Naive thymus-derived CD8-positive, alpha-beta T cell (primary cell): Measurements from ENCODE around the gene ASIC1. TPM values are rescaled to one million over a fixed set of nuclear protein-coding genes. Genes with fewer than 3 reads are reported as not detected.

Experiments used
- ATAC-seq, 2 donors: fragments of 150-1000 bp; cut with Tn5 transposase in 1 of 2; sonication (Bioruptor Pico), chemical (Tn5 transposase) in 1 of 2; 1 replicate in 1 of 2; 2 replicates in 1 of 2; pipeline ENCODE4 v1.10.0; 2021; ENCODE audit warnings: mild to moderate bottlenecking in 2 of 2, moderate library complexity in 2 of 2
- POLR2A ChIA-PET: fragments of 350-600 bp; sonication (Branson Sonifier 250); formaldehyde crosslinking; loops from one replicate; lab custom pipeline; 2021; ENCODE audit warnings: antibody characterized with exemption; lab: Charles Lee
- DNase-seq, 10 donors: peaks; one replicate each; pipeline versions ENCODE4 v3.0.0 to v3.0.0-alpha.2; 2020 to 2022
- H3K27ac Mint-ChIP-seq, 10 donors: one replicate each; pipeline ENCODE4 v1.8.0; 2020 to 2022; ENCODE audit warnings: mild to moderate bottlenecking in 10 of 10, mixed read lengths in 10 of 10, moderate library complexity in 4 of 10, inconsistent platforms in 1 of 10
- H3K27me3 Mint-ChIP-seq, 5 donors: one replicate each; pipeline ENCODE4 v1.8.0; 2021 to 2022; ENCODE audit warnings: mixed read lengths in 5 of 5
- H3K36me3 Mint-ChIP-seq, 3 donors: one replicate each; pipeline ENCODE4 v1.8.0; 2020 to 2022; ENCODE audit warnings: mixed read lengths in 3 of 3, mild to moderate bottlenecking in 2 of 3, inconsistent platforms in 1 of 3
- H3K4me1 Mint-ChIP-seq, 4 donors: one replicate each; pipeline ENCODE4 v1.8.0; 2021 to 2022; ENCODE audit warnings: mixed read lengths in 4 of 4
- H3K4me3 Mint-ChIP-seq, 10 donors: one replicate each; pipeline ENCODE4 v1.8.0; 2020 to 2022; ENCODE audit warnings: mild to moderate bottlenecking in 10 of 10, mixed read lengths in 10 of 10, moderate library complexity in 6 of 10, inconsistent platforms in 1 of 10
- H3K9me3 Mint-ChIP-seq, 9 donors: one replicate each; pipeline ENCODE4 v1.8.0; 2020 to 2022; ENCODE audit warnings: mixed read lengths in 9 of 9, mild to moderate bottlenecking in 3 of 9, inconsistent platforms in 1 of 9, moderate library complexity in 1 of 9
- polyA plus RNA-seq, 3 donors: library from polyadenylated mRNA; unstranded; fragments of 300-500 nt; fragmentation: Illumina TruSeq; gene quantifications; one replicate each; pipeline ENCODE4 v1.2.3, GENCODE V29; 2021
- total RNA-seq, 8 experiments: library from RNA in 2 of 8; stranded (reverse) in 2 of 8; gene quantifications; one replicate each; pipeline ENCODE4 v1.2.3 and lab custom pipeline; 2021 to 2026

ASIC1 gene
- total RNA-seq (10 to 100 TPM; 11.7 to 12.2 TPM), polyA plus RNA-seq (1 to 10 TPM in 2 of 3 donors, under 1 TPM in 1; 0.97 to 1.3 (median 1.0) TPM), total RNA-seq (lab: John Stamatoyannopoulos, UW) (3.4 to 33.2 (median 9.4) reads per million in 6 experiments)

- Mint-ChIP-seq H3K27me3 (peaks cover 8 to 27% (median 26%) of the 10 kb centered on the region in 5 donors), H3K4me3 (peak within 1 kb of the TSS; percentile 83 to 98 (median 92)), H3K9me3 (no peaks in the 10 kb centered on the region), H3K27ac (peak within 1 kb of the TSS; percentile 63 to 96 (median 90)), H3K4me1 (peaks cover 43 to 59% (median 51%) of the 10 kb centered on the region in 4 donors), H3K36me3 (no peaks in the 10 kb centered on the region)
- DNase-seq (peak in 9 of 10 donors; percentile 22 to 78 (median 38)), ATAC-seq (peak; percentile 48 to 57)
- POLR2A ChIA-PET: interaction anchor here (1.3 to 2.7 kb wide), 5 partner anchors 13 to 55 kb away, joined by 6 to 19 read pairs (median 6); partner anchors contain the start of genes COX14 and SMARCD1
Measured at GRCh38 chr12:50057000-50057841, at the start of gene ASIC1. TSS of gene ASIC1 (plus strand) at chr12:50057596. CDS start at chr12:50058767, 1,171 bp downstream.

GRCh38 chr12:50013361-50014147 is 43.8 kb upstream of the ASIC1 start:
- no peaks in the 10 kb centered on the region for H3K9me3 Mint-ChIP-seq
- no peak for ATAC-seq
- POLR2A ChIA-PET: no interaction called here
- peak overlapping the region in 2 of 10 donors; percentile 19 to 56 for H3K27ac Mint-ChIP-seq
- H3K36me3 Mint-ChIP-seq: peaks cover 0 to 19% (median 0%) of the 10 kb centered on the region in 3 donors
- no peak overlapping the region for H3K4me3 Mint-ChIP-seq
- H3K4me1 Mint-ChIP-seq: peaks cover 0 to 4% (median under 1%) of the 10 kb centered on the region in 4 donors
- no peak for DNase-seq
- H3K27me3 Mint-ChIP-seq: no peaks in the 10 kb centered on the region

- ATAC-seq (no peak), DNase-seq (no peak)
- peaks cover 0 to 4% (median under 1%) of the 10 kb centered on the region in 4 donors for H3K4me1 Mint-ChIP-seq
- H3K27ac Mint-ChIP-seq: no peak overlapping the region
- H3K4me3 Mint-ChIP-seq: no peak overlapping the region
- no peaks in the 10 kb centered on the region for H3K9me3 Mint-ChIP-seq
- POLR2A ChIA-PET: no interaction called here
- H3K27me3 Mint-ChIP-seq: no peaks in the 10 kb centered on the region
- peaks cover 0 to 19% (median 0%) of the 10 kb centered on the region in 3 donors for H3K36me3 Mint-ChIP-seq
Measured at GRCh38 chr12:50014342-50014741, 43.1 kb upstream of the ASIC1 start.

GRCh38 chr12:50016501-50017475 is 40.6 kb upstream of the ASIC1 start:
- Mint-ChIP-seq H3K4me3 (no peak overlapping the region), H3K4me1 (peaks cover 0 to 4% (median under 1%) of the 10 kb centered on the region in 4 donors), H3K36me3 (peaks cover 0 to 17% (median 0%) of the 10 kb centered on the region in 3 donors), H3K27ac (no peak overlapping the region), H3K27me3 (no peaks in the 10 kb centered on the region), H3K9me3 (no peaks in the 10 kb centered on the region)
- DNase-seq (no peak), ATAC-seq (no peak)
- POLR2A ChIA-PET: interaction anchor here (0.6 kb wide), 1 partner anchor 15 kb away, joined by 7 read pairs; no protein-coding TSS in a partner anchor

DNA sequence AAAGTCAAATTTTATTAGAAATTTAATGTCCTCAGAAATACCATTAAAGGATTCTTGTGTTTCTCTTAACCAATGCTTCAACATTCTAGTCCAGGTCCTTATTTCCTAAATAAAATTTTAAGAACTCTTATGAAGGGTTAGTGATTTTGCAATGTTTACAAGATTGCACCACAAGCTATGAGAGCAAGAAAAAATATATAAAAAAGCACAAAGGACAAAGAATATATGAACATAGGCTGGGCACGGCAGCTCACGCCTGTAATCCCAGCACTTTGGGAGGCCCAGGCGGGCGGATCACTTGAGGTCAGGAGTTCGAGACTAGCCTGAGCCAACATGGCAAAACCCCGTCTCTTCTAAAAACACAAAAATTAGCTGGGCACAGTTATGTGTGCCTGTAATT is 39.8 kb upstream of the ASIC1 start:
- ATAC-seq (no peak), DNase-seq (no peak)
- Mint-ChIP-seq H3K36me3 (peaks cover 0 to 17% (median 0%) of the 10 kb centered on the region in 3 donors), H3K4me3 (no peak overlapping the region), H3K4me1 (peaks cover 0 to 4% (median under 1%) of the 10 kb centered on the region in 4 donors), H3K27me3 (no peaks in the 10 kb centered on the region), H3K9me3 (no peaks in the 10 kb centered on the region), H3K27ac (no peak overlapping the region)
- POLR2A ChIA-PET: no interaction called here

- Mint-ChIP-seq H3K4me3 (no peak overlapping the region), H3K27me3 (no peaks in the 10 kb centered on the region), H3K36me3 (peaks cover 0 to 17% (median 0%) of the 10 kb centered on the region in 3 donors), H3K27ac (no peak overlapping the region), H3K9me3 (no peaks in the 10 kb centered on the region), H3K4me1 (peaks cover 0 to 4% (median under 1%) of the 10 kb centered on the region in 4 donors)
- ATAC-seq (no peak), DNase-seq (no peak)
- POLR2A ChIA-PET: interaction anchor here (0.6 to 0.7 kb wide), 3 partner anchors 28 to 137 kb away, joined by 3 to 7 read pairs (median 4); no protein-coding TSS in a partner anchor
Measured at GRCh38 chr12:50018154-50018553, 39.2 kb upstream of the ASIC1 start.

DNA sequence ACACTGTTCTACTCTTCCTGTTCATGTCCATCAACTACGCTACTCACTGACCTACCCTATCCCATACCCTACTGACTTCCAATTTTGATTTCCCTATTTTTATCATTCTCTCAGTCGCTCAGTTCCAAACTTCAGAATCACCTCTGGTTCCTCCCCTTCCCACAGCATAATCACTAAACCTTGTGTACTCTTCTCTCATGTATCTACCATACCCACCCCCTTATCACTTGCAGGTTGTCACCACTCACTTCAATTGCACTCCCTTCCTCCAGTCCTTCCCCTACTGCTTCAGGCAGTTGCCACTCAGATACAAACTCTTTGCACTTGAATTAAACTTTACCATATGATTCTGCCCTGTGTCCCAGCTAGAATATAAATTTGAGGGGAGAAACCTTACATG is 38.4 kb upstream of the ASIC1 start:
- Mint-ChIP-seq H3K27ac (peak overlapping the region in 1 of 10 donors; percentile 14), H3K4me3 (no peak overlapping the region), H3K9me3 (no peaks in the 10 kb centered on the region), H3K4me1 (peaks cover 0 to 1% (median under 1%) of the 10 kb centered on the region in 4 donors), H3K36me3 (peaks cover 0 to 17% (median 0%) of the 10 kb centered on the region in 3 donors), H3K27me3 (no peaks in the 10 kb centered on the region)
- DNase-seq (no peak), ATAC-seq (no peak)
- POLR2A ChIA-PET: interaction anchor here (0.6 kb wide), 1 partner anchor 137 kb away, joined by 7 read pairs; no protein-coding TSS in a partner anchor

DNA sequence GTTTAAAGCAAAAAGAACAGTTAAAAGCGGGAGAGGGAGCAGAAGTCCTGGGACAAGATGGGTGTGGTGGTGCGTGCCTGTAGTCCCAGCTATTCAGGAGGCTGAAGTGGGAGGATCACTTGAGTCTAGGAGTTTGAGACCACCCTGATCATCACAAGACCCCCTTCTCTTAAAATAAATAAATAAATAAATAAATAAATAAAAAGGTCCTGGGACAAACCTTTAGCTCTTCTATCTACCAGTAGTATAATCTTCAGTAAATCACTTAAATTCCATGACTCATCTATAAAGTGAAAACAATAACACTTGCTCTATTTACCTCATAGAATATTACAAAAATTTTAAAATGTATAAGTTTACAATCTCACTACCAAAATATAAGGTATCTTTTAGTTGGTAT is 37.9 kb upstream of the ASIC1 start:
- Mint-ChIP-seq H3K4me1 (peaks cover 0 to 7% (median 6%) of the 10 kb centered on the region in 4 donors), H3K9me3 (no peaks in the 10 kb centered on the region), H3K36me3 (peaks cover 0 to 12% (median 0%) of the 10 kb centered on the region in 3 donors), H3K4me3 (no peak overlapping the region), H3K27ac (no peak overlapping the region), H3K27me3 (no peaks in the 10 kb centered on the region)
- POLR2A ChIA-PET: no interaction called here
- no peak for ATAC-seq
- no peak for DNase-seq

DNA sequence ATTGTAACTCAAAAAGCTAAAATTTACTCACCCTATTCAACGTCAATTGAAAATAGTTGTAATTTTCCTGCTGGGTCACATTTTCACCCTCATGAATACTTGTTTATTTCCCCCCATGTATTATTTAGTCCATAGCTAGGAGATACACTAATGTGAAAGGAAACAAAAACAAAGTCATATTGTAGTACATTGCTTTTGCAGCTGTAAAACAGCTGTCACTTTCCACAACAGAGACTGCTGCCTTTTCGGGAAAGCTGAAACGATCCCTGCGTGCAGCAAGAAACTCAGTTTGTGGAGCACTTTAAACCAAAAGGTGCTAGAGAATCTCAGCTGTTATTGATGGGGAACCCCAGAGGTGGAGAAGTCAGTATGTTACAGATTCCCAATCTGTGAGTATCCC is 36.4 kb upstream of the ASIC1 start:
- Mint-ChIP-seq H3K36me3 (peaks cover 0 to 4% (median 3%) of the 10 kb centered on the region in 3 donors), H3K4me1 (peaks cover 7 to 21% (median 16%) of the 10 kb centered on the region in 4 donors), H3K27ac (no peak overlapping the region), H3K9me3 (no peaks in the 10 kb centered on the region), H3K27me3 (no peaks in the 10 kb centered on the region), H3K4me3 (no peak overlapping the region)
- no peak for ATAC-seq
- POLR2A ChIA-PET: no interaction called here
- DNase-seq: no peak

- ATAC-seq (no peak), DNase-seq (no peak)
- Mint-ChIP-seq H3K4me1 (peaks cover 7 to 21% (median 16%) of the 10 kb centered on the region in 4 donors), H3K27ac (no peak overlapping the region), H3K36me3 (peaks cover 0 to 4% (median 0%) of the 10 kb centered on the region in 3 donors), H3K4me3 (peak overlapping the region in 1 of 10 donors; percentile 1), H3K27me3 (peaks cover 0 to 1% (median 0%) of the 10 kb centered on the region in 5 donors), H3K9me3 (no peaks in the 10 kb centered on the region)
- POLR2A ChIA-PET: no interaction called here
Measured at GRCh38 chr12:50022903-50023302, 34.5 kb upstream of the ASIC1 start.

GRCh38 chr12:50024227-50024626 is 33.2 kb upstream of the ASIC1 start:
- H3K36me3 Mint-ChIP-seq: peaks cover 0 to 4% (median 0%) of the 10 kb centered on the region in 3 donors
- H3K4me1 Mint-ChIP-seq: peaks cover 7 to 21% (median 16%) of the 10 kb centered on the region in 4 donors
- POLR2A ChIA-PET: interaction anchor here (0.7 to 1.3 kb wide), 3 partner anchors 23 to 486 kb away, joined by 3 to 6 read pairs (median 4); partner anchors contain the start of genes KCNH3 and SMARCD1
- DNase-seq (no peak), ATAC-seq (no peak)
- H3K9me3 Mint-ChIP-seq: no peaks in the 10 kb centered on the region
- H3K27me3 Mint-ChIP-seq: peaks cover 0 to 5% (median 0%) of the 10 kb centered on the region in 5 donors
- H3K27ac Mint-ChIP-seq: peak overlapping the region in 2 of 10 donors; percentile 11 to 96
- peak overlapping the region; percentile 89 to 100 (median 98) for H3K4me3 Mint-ChIP-seq
